Cardiac muscle cell (in vitro differentiated cells and primary cell): ENCODE results near the gene GGACT. TPM values are rescaled to one million over a fixed set of nuclear protein-coding genes. Genes with fewer than 3 reads are reported as not detected.
"Not testable (repeated sequence)": the region's sequence is repeated elsewhere in the genome, so short reads cannot be mapped to it uniquely, and the experiment has no call there.

ENCODE experiments used
- DNase-seq, 2 donors: peaks; one replicate each; pipeline versions ENCODE4 v3.0.0 to v3.0.0-alpha.2; 2010 to 2017; ENCODE audit warnings: low read depth in 1 of 2, low spot score in 1 of 2
- H3K27ac ChIP-seq: fragments of 200-600 bp; sonication (generic); 2 replicates; pipeline ENCODE4 v1.5.1; 2016
- H3K27me3 ChIP-seq: fragments of 200-600 bp; sonication (generic); 2 replicates; pipeline ENCODE4 v1.6.0; 2016; ENCODE audit warnings: control low read depth
- H3K36me3 ChIP-seq: fragments of 200-600 bp; sonication (generic); 2 replicates; pipeline ENCODE4 v1.5.1; 2016; ENCODE audit warnings: control low read depth
- H3K4me1 ChIP-seq: fragments of 200-600 bp; sonication (generic); 2 replicates; pipeline ENCODE4 v1.8.1; 2017; ENCODE audit warnings: low read depth, mild to moderate bottlenecking, mixed run types
- H3K4me3 ChIP-seq: fragments of 200-600 bp; sonication (generic); 2 replicates; pipeline ENCODE4 v1.5.1; 2016; ENCODE audit warnings: mild to moderate bottlenecking
- H3K9me3 ChIP-seq: fragments of 200-600 bp; sonication (generic); 2 replicates; pipeline ENCODE4 v1.5.1; 2017; ENCODE audit warnings: low read depth, mild to moderate bottlenecking, control low read depth
- CTCF ChIP-seq: IDR thresholded peaks from 2 replicates; pipeline ENCODE4 v1.5.1; 2012; ENCODE audit warnings: low read depth, mild to moderate bottlenecking, low read length
- polyA plus RNA-seq: library from polyadenylated mRNA; unstranded; fragments of >200 nt; fragmentation: Nextera tagmentation; extraction: Ambion mirVana; gene quantifications from 2 replicates; pipeline ENCODE4 v1.2.1, GENCODE V29; 2016
- total RNA-seq: library from RNA; depleted of rRNA; stranded (reverse); fragments of >200 nt; gene quantifications from 2 replicates; pipeline ENCODE4 v1.2.3, GENCODE V29; 2016

Gene GGACT
- total and polyA plus RNA-seq, 2 experiments from 2014 or later = 4.4 to 8.3 TPM

GRCh38 chr13:100527644-100528043 lies 60.9 kb downstream of the GGACT start:
- Histone ChIP-seq H3K27me3 (no peaks in the 10 kb centered on the region), H3K4me1 (peaks cover 7% of the 10 kb centered on the region), H3K27ac (no peak overlapping the region), H3K9me3 (no peaks in the 10 kb centered on the region), H3K4me3 (no peak overlapping the region), H3K36me3 (no peaks in the 10 kb centered on the region)
- TF ChIP-seq CTCF = no peak
- DNase-seq = no peak

GRCh38 chr13:100526318-100527000 lies 62.1 kb downstream of the GGACT start:
- Histone ChIP-seq H3K4me1 (peaks cover 7% of the 10 kb centered on the region), H3K27ac (no peak overlapping the region), H3K9me3 (no peaks in the 10 kb centered on the region), H3K36me3 (no peaks in the 10 kb centered on the region), H3K27me3 (no peaks in the 10 kb centered on the region), H3K4me3 (no peak overlapping the region)
- TF ChIP-seq CTCF = no peak
- no peak for DNase-seq

GRCh38 chr13:100525453-100526317 lies 62.9 kb downstream of the GGACT start:
- H3K36me3 ChIP-seq = no peaks in the 10 kb centered on the region
- peak overlapping the region; percentile 50 for H3K27ac ChIP-seq
- peaks cover 7% of the 10 kb centered on the region for H3K4me1 ChIP-seq
- TF ChIP-seq CTCF = no peak
- H3K9me3 ChIP-seq = no peaks in the 10 kb centered on the region
- peak in 1 of 2 donors; percentile 45 for DNase-seq
- no peak overlapping the region for H3K4me3 ChIP-seq
- no peaks in the 10 kb centered on the region for H3K27me3 ChIP-seq

GRCh38 chr13:100524688-100525087 lies 63.9 kb downstream of the GGACT start:
- not testable (repeated sequence) for H3K4me3 ChIP-seq, DNase-seq, H3K4me1 ChIP-seq, H3K27ac ChIP-seq, H3K9me3 ChIP-seq, H3K36me3 ChIP-seq, H3K27me3 ChIP-seq

- no peaks in the 10 kb centered on the region for H3K9me3 ChIP-seq
- no peak overlapping the region for H3K4me3 ChIP-seq
- peaks cover 7% of the 10 kb centered on the region for H3K4me1 ChIP-seq
- TF ChIP-seq CTCF = no peak
- no peak overlapping the region for H3K27ac ChIP-seq
- no peak for DNase-seq
- H3K36me3 ChIP-seq = no peaks in the 10 kb centered on the region
- H3K27me3 ChIP-seq = no peaks in the 10 kb centered on the region
These were observed 64.6 kb downstream of the GGACT start for GRCh38 chr13:100523981-100524386.

GRCh38 chr13:100523411-100523810 lies 65.2 kb downstream of the GGACT start:
- Histone ChIP-seq H3K9me3 (no peaks in the 10 kb centered on the region), H3K36me3 (no peaks in the 10 kb centered on the region), H3K4me1 (peaks cover 7% of the 10 kb centered on the region), H3K27ac (no peak overlapping the region), H3K27me3 (no peaks in the 10 kb centered on the region), H3K4me3 (no peak overlapping the region)
- no peak for DNase-seq
- TF ChIP-seq CTCF = no peak
